HG02610 (cell line): ENCODE measurements around the gene CLCN1.

ENCODE experiments used
- ATAC-seq: cut with Tn5 transposase; IDR thresholded peaks from one replicate; pipeline ENCODE4 v1.9.1; 2021; ENCODE audit warnings: mild to moderate bottlenecking, moderate library complexity; ENCODE audit not compliant: unreplicated experiment

Gene CLCN1

DNA sequence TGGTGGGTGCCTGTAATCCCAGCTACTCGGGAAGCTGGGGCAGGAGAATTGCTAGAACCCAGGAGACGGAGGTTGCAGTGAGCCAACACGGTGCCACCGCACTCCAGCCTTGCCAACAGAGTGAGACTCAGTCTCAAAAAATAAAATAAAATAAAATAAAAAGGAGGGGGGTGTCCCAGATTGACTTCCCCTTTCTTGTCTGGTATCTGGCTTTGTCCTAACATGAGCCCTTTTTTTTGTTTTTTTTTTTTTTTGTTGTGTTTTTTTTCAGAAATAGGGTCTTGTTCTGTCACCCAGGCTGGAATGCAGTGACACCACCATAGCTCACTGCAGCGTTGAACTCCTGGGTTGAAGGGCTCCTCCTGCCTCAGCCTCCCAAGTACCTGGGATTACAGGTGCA lies 23.0 kb upstream of the CLCN1 start:
- no peak for ATAC-seq

DNA sequence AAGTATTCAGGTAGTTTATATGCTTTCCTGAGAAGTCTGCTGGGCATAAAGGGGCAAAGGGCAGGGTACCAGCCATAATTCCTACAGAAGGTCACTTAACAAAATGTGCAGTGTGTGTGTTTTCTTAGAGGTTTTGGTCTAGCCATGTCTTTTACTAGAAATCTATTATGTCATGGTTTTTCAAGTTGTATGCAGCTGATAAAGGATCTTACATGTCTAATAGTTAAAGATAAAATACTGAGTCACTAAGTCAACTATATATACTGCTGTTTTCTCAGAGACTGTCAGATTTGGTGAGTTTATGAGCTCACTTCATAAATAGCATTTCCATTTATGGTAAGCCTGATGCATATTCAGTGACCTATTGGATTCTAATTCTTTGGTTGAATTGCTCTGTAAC lies 20.0 kb upstream of the CLCN1 start:
- ATAC-seq = no peak

DNA sequence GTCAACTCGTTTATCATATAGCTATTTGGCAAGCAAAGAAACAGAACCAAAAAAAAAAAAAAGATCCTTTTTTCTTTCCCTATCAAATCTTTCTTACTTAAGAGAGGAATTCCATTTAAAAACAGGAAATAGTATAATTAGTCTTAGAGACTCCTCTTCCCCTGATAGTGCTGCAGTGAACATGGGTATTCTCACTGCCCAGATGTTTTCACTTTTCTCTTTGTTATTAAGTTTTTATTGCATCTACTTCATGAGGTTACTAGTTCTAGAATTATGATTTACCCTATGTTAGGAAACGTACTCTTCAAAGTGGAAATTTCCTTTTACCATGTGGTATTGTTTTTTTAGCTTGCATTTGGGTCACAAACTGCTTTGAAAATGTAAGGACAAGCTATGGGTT lies 19.2 kb upstream of the CLCN1 start:
- ATAC-seq = no peak

DNA sequence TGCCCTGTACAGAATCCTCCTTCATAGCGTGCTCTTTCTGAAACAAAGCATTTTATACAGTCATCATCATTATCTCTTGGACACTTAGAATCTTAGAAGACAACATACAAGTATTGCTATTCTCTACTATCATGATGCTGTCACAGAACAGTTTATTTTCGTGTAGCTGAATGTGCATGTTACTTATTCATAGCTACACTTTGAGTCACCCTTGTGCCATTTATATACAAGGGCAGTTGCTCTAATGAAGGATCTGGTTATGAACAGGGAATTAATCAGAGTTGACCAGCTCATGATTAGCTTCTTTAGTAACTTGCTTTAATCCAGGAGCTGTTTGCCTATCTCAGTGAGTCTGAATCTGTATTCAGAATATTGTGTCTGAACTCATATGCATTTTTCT lies 16.6 kb upstream of the CLCN1 start:
- no peak for ATAC-seq

DNA sequence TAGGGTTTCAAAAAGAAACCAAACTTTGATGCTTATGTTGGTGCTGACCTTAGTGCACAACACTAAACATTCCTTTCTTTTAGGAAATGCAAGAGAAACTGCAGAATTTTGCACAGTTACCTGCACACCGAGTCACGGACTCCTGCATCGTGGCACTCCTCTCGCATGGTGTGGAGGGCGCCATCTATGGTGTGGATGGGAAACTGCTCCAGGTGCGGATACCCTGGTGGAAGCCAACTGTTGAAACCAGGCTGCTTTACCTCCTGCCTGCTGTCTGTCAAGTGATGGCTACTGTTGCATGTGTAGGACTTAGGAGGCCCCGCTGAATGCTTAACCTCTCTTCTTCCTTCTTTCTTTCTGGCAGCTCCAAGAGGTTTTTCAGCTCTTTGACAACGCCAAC lies 16.1 kb upstream of the CLCN1 start:
- ATAC-seq = no peak

DNA sequence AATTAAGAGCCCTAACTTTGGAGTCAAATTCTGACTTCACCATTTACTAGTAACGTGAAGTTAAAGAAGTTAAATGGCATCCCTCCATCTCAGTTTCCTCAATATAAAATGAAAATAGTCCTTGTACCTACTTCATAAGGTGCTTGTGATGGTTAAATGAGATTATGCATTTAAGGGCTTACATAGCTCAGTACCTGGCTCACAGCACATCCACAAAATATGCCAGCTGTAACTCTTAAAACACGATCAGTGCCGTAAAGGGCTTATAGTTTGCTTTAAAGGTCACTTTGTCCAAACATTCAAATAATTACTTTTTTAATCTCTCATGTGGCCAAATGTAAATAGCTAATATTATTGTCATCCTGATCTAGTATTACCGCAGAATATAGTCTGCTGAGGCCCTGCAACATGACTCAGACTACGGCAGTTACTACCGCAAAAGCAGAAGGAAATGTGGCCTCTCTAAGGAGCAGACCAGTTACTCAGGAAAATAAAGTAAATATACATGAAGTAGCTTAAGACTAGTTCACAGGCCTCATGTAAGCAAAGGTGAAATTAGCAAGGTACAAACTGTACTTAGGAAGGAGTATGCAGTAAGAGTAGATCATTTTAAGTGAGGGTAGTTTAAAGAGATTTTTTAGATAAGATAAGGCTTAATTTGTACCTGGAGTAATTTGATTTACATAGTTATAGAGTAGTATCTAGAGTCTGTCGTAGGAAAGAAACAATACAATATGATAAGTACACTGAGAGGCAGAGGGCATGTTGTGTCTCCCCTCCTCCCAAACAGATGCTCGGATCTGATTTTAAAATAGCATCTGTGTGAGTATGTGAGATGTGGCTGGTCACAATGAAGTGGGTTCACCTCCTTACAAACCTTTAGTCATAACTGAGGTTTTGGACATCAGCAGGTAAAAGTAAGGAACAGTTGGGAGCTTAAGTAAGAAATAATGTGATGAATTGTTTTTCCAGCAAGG lies 14.7 kb upstream of the CLCN1 start:
- ATAC-seq = no peak

DNA sequence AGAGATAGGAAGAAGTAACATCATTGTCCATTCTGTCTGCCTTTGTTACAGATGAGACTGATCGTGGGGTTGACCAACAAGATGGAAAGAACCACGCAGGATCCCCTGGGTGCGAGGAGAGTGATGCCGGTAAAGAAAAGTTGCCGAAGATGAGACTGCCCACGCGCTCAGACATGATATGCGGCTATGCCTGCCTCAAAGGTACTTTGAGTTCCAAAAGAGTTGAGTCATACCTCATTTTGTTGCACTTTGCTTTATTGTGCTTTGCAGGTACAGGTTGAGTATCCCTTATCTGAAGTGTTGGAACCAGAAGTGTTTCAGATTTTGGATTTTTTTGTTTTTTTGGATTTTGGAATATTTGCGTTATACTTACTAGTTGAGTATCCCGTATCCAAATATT lies 12.2 kb upstream of the CLCN1 start:
- ATAC-seq = no peak

- ATAC-seq = no peak
Measured at GRCh38 chr7:143304938-143305337, 11.0 kb upstream of the CLCN1 start.

GRCh38 chr7:143305423-143306070 lies 10.4 kb upstream of the CLCN1 start:
- no peak for ATAC-seq

DNA sequence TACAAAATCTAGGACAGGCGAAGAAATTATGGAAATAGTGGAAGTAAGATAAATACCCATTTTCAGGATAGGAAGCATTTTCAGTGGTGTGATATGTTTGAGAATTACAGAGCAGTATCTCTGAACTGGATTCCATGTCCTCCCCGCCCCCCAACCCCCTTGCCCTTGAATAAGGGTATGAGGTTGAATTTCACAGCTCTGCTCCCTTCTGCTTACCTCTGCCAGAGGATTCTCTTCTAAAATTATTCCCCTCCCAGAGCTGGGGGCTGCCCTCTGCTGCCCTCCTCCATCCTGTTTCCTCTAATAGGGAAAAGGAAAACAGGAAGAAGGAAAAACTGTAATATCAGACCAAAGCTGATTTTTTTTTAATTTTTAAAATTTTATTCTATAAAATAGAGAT lies 7.3 kb upstream of the CLCN1 start:
- no peak for ATAC-seq

- no peak for ATAC-seq
Measured at GRCh38 chr7:143314127-143314526, 1.8 kb upstream of the CLCN1 start.

GRCh38 chr7:143316492-143316891 lies 581 bp downstream of the CLCN1 start:
- ATAC-seq = no peak

GRCh38 chr7:143318661-143319060 lies 2.8 kb downstream of the CLCN1 start:
- no peak for ATAC-seq

- ATAC-seq = no peak
Measured at GRCh38 chr7:143320620-143321019, 4.7 kb downstream of the CLCN1 start.

DNA sequence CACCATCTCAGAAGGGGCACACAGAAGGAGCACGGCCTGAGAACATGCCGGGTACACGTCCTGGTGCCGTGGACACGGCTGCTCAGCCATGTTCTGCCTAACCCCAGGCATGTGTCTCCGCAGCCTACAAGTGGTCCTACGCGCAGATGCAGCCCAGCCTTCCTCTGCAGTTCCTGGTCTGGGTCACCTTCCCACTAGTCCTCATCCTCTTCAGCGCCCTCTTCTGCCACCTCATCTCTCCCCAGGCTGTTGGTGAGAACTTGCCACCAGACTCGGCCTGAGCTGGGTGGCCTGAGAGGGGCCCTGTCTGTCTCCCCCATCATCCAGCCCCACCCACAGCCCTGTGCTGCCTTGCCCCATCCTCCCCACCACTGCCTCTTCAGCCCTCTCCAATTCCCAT lies 5.3 kb downstream of the CLCN1 start:
- no peak for ATAC-seq

DNA sequence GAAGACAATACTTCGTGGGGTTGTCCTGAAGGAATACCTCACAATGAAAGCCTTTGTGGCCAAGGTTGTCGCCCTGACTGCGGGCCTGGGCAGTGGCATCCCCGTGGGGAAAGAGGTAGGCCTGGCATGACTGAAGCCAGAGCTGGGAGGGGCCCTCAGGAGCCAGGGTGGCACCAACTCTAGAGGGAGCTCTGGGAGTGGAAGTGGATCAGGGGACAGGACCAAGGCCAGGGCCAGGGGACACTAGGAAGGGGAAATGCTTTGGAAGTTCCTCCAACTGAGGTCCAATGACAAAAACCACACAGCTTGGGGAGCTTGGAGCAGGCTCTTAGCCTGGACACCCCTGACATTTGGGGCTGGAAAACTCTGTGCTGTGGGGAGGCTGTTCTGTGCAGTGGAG lies 5.8 kb downstream of the CLCN1 start:
- ATAC-seq = no peak

GRCh38 chr7:143322760-143323633 lies 7.1 kb downstream of the CLCN1 start:
- no peak for ATAC-seq

DNA sequence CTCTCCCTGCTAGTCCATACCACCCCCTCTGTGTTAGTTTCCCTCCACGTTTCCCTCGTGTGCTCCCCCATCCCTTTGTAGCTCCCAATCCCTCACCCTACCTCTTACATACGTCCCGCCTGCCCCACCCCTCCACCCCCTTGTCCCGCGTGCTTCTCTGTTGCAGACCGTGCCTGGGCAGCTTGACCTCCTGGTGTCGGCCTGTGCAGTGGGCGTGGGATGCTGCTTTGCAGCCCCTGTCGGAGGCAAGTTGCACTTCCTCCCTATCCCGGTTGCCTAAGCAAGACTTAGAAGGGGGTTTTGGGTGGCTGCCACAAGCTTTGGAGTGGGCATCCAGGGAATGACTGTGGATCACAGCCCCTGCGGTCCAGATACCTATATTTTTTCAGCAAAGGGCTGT lies 7.7 kb downstream of the CLCN1 start:
- no peak for ATAC-seq

- ATAC-seq = peak; percentile 73
Measured at GRCh38 chr7:143325240-143325639, 9.3 kb downstream of the CLCN1 start.

DNA sequence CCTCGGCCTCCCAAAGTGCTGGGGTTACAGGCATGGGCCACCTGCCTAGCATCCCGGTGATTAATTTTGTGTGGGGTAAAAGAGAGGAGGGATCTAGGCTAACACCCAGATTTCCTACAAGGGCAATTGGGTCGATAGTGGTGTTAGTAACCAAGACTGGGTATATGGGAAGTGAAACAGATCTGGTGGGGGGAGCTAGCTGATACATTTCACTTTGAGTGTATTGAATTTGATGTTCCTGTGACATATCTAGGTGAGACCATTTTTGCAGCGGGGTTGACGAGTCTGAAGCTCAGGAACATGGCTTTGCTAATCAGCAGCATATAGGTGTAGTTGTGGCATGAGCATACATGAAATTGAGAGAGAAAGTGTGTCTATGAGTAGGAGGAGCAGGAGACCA lies 12.0 kb downstream of the CLCN1 start:
- ATAC-seq = no peak

- no peak for ATAC-seq
Measured at GRCh38 chr7:143329471-143330170, 13.7 kb downstream of the CLCN1 start.
